ENCODE results near the gene NAXE. TPM values are rescaled to one million over a fixed set of nuclear protein-coding genes. Genes with fewer than 3 reads are reported as not detected.

The NAXE gene
- total RNA-seq, 1 donor from 2014 or later, result 190 TPM

DNA sequence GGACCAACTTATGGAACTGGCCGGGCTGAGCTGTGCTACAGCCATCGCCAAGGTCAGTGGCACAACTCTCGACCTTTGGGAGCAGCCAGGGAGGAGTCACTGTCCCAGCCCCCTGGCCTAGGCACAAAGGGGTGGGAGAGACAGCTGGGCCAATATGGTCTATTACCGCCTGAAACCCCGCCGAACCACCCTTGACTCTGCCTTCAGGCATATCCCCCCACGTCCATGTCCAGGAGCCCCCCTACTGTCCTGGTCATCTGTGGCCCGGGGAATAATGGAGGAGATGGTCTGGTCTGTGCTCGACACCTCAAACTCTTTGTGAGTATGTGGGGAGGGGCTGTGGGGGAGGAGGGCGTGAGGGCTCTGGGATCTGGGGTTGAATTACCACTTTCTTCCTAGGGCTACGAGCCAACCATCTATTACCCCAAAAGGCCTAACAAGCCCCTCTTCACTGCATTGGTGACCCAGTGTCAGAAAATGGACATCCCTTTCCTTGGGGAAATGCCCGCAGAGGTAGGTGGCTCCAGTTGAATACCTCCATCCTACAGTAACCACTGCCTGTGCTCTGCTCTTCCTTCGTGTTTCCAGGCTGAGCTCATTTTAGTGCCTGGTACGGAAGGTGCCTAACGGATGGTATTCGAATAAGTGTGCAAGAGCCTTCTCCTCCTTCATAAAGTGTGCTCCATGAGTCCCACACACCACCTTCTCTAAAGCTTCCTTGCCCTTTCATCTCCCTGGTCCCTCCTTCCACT lies 758 bp downstream of the NAXE start:
- Mint-ChIP-seq H3K4me3 (ENCODE audit: unreplicated experiment) (peak overlapping the region; percentile 90), H3K27ac (ENCODE audit: unreplicated experiment) (peak overlapping the region; percentile 70), H3K9me3 (ENCODE audit: unreplicated experiment) (no peaks in the 10 kb centered on the region), H3K4me1 (ENCODE audit: unreplicated experiment) (peaks cover 34% of the 10 kb centered on the region), H3K36me3 (ENCODE audit: low read depth, unreplicated experiment) (peaks cover 29% of the 10 kb centered on the region), H3K27me3 (ENCODE audit: unreplicated experiment) (peaks cover 6% of the 10 kb centered on the region)
- TF ChIP-seq, protein P1, sequence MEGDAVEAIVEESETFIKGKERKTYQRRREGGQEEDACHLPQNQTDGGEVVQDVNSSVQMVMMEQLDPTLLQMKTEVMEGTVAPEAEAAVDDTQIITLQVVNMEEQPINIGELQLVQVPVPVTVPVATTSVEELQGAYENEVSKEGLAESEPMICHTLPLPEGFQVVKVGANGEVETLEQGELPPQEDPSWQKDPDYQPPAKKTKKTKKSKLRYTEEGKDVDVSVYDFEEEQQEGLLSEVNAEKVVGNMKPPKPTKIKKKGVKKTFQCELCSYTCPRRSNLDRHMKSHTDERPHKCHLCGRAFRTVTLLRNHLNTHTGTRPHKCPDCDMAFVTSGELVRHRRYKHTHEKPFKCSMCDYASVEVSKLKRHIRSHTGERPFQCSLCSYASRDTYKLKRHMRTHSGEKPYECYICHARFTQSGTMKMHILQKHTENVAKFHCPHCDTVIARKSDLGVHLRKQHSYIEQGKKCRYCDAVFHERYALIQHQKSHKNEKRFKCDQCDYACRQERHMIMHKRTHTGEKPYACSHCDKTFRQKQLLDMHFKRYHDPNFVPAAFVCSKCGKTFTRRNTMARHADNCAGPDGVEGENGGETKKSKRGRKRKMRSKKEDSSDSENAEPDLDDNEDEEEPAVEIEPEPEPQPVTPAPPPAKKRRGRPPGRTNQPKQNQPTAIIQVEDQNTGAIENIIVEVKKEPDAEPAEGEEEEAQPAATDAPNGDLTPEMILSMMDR (IDR thresholded peaks at IDR 0.05; ENCODE audit: unreplicated experiment), result no peak
- DNase-seq (ENCODE audit: low spot score), result no peak

DNA sequence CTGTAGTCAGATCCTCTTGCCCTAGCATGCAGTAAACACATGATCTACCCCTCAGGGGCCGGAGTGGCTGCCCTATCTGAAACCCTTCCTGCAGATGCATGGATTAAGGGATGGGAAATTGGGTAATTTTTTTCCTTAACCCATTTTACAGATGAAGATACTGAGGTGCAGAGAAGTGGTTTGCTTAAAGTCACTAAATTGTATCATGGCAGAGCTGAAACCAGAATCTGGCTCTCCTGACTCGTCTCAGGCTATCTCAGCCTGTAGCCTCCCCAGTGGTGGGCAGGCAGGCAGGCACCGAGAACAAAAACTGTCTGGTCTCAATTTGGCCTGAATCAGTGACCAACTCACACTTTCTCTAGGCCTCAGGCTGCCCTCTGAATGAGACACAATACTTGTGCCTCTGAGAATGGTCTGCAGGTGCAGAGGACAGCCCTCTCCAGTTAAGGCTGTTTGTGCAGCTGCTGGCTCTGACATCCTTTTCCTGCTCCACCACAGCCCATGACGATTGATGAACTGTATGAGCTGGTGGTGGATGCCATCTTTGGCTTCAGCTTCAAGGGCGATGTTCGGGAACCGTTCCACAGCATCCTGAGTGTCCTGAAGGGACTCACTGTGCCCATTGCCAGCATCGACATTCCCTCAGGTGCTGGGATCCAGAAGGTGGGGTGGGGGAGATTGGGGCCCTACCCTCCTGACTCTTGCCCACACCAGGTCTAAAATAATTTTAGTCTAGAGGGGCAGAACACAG lies 1.5 kb downstream of the NAXE start:
- peaks cover 29% of the 10 kb centered on the region for H3K36me3 Mint-ChIP-seq (ENCODE audit: low read depth, unreplicated experiment)
- DNase-seq (ENCODE audit: low spot score), result no peak
- TF ChIP-seq, protein P1 (IDR thresholded peaks at IDR 0.05; ENCODE audit: unreplicated experiment), result no peak
- H3K27me3 Mint-ChIP-seq (ENCODE audit: unreplicated experiment), result peaks cover 6% of the 10 kb centered on the region
- peaks cover 34% of the 10 kb centered on the region for H3K4me1 Mint-ChIP-seq (ENCODE audit: unreplicated experiment)
- peak overlapping the region; percentile 70 for H3K27ac Mint-ChIP-seq (ENCODE audit: unreplicated experiment)
- H3K9me3 Mint-ChIP-seq (ENCODE audit: unreplicated experiment), result no peaks in the 10 kb centered on the region
- peak overlapping the region; percentile 90 for H3K4me3 Mint-ChIP-seq (ENCODE audit: unreplicated experiment)

DNA sequence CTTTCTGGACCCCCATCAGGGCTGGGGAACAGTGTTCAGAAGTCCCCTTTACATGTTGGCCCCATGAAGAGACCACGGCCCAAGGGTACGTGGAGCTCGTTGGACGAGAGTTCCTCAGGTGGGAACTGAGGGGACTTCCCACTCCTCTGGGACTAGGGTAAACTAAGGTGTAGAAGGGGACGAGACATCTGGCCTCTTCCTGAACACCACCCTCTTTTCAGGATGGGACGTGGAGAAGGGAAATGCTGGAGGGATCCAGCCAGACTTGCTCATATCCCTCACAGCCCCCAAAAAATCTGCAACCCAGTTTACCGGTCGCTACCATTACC lies 2.0 kb downstream of the NAXE start:
- Mint-ChIP-seq H3K9me3 (ENCODE audit: unreplicated experiment) (no peaks in the 10 kb centered on the region), H3K4me3 (ENCODE audit: unreplicated experiment) (no peak overlapping the region), H3K36me3 (ENCODE audit: low read depth, unreplicated experiment) (peaks cover 29% of the 10 kb centered on the region), H3K27ac (ENCODE audit: unreplicated experiment) (no peak overlapping the region), H3K4me1 (ENCODE audit: unreplicated experiment) (peaks cover 31% of the 10 kb centered on the region), H3K27me3 (ENCODE audit: unreplicated experiment) (peaks cover 6% of the 10 kb centered on the region)
- no peak for DNase-seq (ENCODE audit: low spot score)
- TF ChIP-seq, protein P1 (IDR thresholded peaks at IDR 0.05; ENCODE audit: unreplicated experiment), result no peak

DNA sequence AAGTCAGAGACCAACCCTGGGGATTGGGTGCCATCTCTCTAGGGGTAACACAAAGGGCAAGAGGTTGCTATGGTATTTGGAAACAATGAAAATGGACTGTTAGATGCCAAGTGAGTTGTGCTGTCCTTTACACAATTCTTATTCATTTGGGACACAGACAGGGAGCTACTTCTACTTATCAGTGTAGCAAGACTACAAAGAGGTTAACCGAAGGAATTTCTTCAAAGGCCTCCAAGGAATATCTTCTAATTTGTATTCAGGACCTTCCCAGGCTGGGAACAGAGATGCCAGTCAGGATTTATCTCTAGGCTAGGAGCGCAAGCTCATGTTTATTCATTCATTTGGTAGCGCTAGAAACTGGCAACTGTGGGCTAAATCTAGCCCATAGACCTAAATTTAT lies 2.6 kb downstream of the NAXE start:
- Mint-ChIP-seq H3K4me1 (ENCODE audit: unreplicated experiment) (peaks cover 26% of the 10 kb centered on the region), H3K27me3 (ENCODE audit: unreplicated experiment) (peaks cover 6% of the 10 kb centered on the region), H3K36me3 (ENCODE audit: low read depth, unreplicated experiment) (peaks cover 29% of the 10 kb centered on the region), H3K27ac (ENCODE audit: unreplicated experiment) (no peak overlapping the region), H3K4me3 (ENCODE audit: unreplicated experiment) (no peak overlapping the region), H3K9me3 (ENCODE audit: unreplicated experiment) (no peaks in the 10 kb centered on the region)
- TF ChIP-seq, protein P1 (IDR thresholded peaks at IDR 0.05; ENCODE audit: unreplicated experiment), result no peak
- no peak for DNase-seq (ENCODE audit: low spot score)

DNA sequence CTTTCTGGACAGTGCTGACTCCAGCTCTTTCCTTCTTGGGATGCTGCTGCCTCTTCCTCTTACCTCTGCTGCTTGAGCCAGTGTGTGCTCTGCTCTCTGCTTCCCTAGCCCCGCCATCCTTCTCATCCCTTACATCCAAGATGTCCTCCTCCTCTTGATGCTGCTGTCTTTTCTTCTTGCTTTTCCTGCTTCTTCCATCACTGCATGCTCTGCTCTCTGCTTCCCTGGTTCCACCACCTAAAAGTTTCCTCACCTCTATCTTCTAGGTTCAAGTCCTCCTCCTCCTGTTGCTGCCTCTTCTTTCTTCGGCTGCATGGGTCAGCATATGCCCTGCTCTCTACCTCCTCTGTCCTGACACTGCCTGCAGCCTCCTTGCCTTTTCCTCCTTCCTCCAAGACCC lies 3.4 kb downstream of the NAXE start:
- no peak for DNase-seq (ENCODE audit: low spot score)
- H3K27me3 Mint-ChIP-seq (ENCODE audit: unreplicated experiment), result peaks cover 6% of the 10 kb centered on the region
- H3K4me3 Mint-ChIP-seq (ENCODE audit: unreplicated experiment), result peak overlapping the region; percentile 10
- no peaks in the 10 kb centered on the region for H3K9me3 Mint-ChIP-seq (ENCODE audit: unreplicated experiment)
- TF ChIP-seq, protein P1 (IDR thresholded peaks at IDR 0.05; ENCODE audit: unreplicated experiment), result no peak
- peaks cover 29% of the 10 kb centered on the region for H3K36me3 Mint-ChIP-seq (ENCODE audit: low read depth, unreplicated experiment)
- H3K4me1 Mint-ChIP-seq (ENCODE audit: unreplicated experiment), result peaks cover 24% of the 10 kb centered on the region
- peak overlapping the region; percentile 69 for H3K27ac Mint-ChIP-seq (ENCODE audit: unreplicated experiment)
